NCI-H226 (cell line): Measurements from ENCODE around the gene MNAT1.
"Not testable (repeated sequence)": the region's sequence is repeated elsewhere in the genome, so short reads cannot be mapped to it uniquely, and the experiment has no call there.

Source experiments
- DNase-seq: peaks from one replicate; pipeline ENCODE4 v3.0.0-alpha.2; 2015

MNAT1 gene

DNA sequence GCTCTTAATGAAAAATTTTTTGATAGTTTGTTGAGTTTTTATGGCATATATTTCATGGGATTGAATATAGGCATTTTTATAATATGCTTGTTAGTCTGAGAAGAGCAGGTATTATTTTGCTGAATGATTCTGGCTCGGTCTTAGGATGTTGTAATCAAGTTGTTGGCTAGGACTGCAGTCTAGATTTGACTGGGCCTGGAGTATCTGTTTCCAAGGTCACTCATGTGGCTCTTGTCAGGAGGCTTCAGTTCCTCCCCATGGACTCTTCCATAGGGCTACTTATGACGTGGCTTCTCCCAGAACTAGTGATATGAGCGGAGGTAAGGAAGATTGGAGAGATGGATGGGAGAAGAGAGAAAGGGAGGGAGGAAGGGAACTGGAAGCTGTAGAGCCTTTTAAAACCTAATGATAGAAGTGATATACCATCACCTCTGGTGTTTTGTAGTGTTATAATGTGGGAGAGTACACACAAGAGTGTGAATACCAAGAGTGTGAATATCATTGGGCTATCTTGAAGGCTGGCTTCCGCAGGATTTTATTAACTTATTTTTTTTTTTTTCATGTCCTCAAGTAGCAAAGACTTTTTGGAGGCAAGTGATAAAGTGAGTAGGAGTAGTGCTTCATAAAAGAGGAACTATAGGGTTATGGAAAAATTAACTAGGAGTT is 4.4 kb downstream of the MNAT1 start:
- DNase-seq = no peak

DNA sequence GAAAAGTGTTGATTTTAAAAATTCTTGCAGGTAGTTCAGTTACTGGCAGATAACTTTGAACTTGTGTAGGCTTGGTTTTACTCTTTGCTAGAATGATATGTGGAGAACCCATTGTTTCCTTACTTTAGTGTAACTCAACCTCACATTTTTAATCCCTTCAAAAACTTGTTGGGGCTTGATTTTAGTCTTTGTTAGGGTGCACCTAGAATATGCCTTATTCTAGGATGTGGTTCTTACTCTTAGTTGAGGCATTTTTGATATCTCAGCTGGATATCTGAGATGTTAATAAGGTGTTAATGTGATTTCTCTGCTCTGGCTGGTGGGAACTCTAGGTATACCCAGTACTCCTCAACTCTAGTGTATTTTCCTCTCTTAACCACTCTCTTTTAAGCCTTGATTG is 10.0 kb downstream of the MNAT1 start:
- no peak for DNase-seq

GRCh38 chr14:60753264-60754119 is 18.9 kb downstream of the MNAT1 start:
- no peak for DNase-seq

GRCh38 chr14:60756847-60757246 is 22.3 kb downstream of the MNAT1 start:
- DNase-seq = no peak

GRCh38 chr14:60757567-60758002 is 23.0 kb downstream of the MNAT1 start:
- no peak for DNase-seq

DNA sequence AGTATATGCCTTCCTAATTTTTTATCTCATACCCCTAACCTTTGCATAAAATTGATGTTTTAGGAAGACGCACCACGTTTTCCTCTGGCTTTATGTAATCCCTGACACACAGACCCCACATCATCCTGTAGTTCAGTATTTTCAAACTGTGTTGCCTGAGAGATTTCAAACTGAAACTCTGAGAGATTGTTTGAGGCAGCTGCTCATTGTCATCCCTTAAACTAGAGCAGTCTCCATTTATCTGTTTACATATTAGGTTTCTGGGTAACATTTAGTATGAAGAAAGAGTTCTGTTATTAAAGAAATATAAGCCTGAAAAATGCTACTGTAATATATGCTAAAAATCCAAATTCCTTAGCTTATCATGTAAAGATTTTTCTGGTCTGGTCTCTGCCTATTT is 24.3 kb downstream of the MNAT1 start:
- no peak for DNase-seq

- no peak for DNase-seq
Measured at GRCh38 chr14:60760209-60760608, 25.6 kb downstream of the MNAT1 start.

DNA sequence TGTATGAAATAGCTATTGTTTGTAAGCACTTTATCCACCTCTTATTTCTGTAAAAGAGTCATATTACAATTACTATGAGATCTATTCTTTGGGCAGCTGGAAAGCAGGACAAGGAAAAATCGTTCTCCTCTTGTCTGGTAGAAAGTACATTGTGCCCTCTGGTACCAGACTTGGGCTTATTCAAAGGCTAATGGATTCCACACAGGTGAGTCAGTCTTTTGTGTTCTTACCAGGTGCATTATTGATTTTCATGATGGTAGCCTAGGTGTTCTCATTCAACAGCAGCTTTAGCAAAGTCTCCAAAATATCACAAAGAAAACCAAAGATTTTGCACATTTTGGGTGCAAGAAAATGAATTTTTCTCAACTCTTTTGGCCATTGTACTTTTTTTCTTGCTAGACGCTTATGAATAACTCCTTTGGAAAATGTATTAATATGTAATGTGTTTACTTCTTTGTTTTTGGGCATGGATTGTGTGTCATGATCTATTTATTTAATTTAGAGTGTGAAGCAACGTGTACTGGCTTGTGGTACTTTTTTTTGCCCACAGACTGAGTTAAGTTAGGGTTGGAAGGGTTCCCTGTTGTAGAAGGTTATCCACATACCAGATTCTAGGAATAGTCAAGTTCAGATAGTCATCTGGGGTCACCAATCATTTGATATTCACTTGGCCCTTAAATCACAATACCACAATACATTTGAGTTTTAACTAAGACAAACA is 26.2 kb downstream of the MNAT1 start:
- no peak for DNase-seq

GRCh38 chr14:60768602-60769001 is 34.0 kb downstream of the MNAT1 start:
- DNase-seq = no peak

- DNase-seq = no peak
Measured at GRCh38 chr14:60771117-60771516, 36.6 kb downstream of the MNAT1 start.

- DNase-seq = no peak
Measured at GRCh38 chr14:60773558-60773957, 39.0 kb downstream of the MNAT1 start.

GRCh38 chr14:60775296-60775695 is 40.7 kb downstream of the MNAT1 start:
- DNase-seq = peak; percentile 74

- DNase-seq = peak; percentile 85
Measured at GRCh38 chr14:60777856-60778578, 43.5 kb downstream of the MNAT1 start.

DNA sequence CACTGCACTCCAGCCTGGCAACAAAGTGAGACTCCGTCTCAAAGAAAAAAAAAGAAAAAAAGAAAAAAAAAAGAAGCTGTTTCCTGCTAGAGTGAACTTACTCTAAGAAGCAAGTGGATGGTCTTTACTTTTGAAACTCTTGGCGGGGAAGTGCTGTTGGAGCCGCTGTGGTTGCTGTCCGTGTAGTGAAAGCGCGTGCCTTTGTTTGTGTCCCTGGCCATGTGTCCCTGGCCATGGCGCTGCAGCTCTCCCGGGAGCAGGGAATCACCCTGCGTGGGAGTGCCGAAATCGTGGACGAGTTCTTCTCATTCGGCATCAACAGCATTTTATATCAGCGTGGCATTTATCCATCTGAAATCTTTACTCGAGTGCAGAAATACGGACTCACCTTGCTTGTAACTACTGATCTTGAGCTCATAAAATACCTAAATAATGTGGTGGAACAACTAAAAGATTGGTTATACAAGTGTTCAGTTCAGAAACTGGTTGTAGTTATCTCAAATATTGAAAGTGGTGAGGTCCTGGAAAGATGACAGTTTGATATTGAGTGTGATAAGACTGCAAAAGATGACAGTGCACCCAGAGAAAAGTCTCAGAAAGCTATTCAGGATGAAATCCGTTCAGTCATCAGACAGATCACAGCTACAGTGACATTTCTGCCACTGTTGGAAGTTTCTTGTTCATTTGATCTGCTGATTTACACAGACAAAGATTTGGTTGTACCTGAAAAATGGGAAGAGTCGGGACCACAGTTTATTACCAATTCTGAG is 45.4 kb downstream of the MNAT1 start:
- DNase-seq = not testable (repeated sequence)

GRCh38 chr14:60780558-60780957 is 46.0 kb downstream of the MNAT1 start:
- not testable (repeated sequence) for DNase-seq

- no peak for DNase-seq
Measured at GRCh38 chr14:60786905-60787304, 52.3 kb downstream of the MNAT1 start.

DNA sequence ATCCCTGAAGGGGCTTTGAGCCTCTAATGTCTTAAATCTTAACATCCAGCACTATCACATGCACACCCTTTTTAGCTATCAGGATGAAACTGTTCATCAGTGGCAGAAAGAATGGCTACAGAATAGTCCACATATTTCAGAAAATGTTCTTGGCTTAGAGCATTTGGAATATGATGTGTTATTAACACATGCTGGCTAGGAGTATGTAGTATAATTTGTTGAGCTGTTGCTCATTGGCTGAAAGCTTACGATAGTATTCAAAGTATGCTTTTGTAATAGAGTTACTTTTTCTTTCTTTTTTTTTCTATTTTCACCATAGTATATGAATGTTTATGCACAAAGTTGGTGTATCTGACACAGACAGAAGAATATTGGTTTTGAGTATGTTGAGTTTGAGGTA is 55.1 kb downstream of the MNAT1 start:
- DNase-seq = no peak

GRCh38 chr14:60790850-60791249 is 56.3 kb downstream of the MNAT1 start:
- DNase-seq = no peak

DNA sequence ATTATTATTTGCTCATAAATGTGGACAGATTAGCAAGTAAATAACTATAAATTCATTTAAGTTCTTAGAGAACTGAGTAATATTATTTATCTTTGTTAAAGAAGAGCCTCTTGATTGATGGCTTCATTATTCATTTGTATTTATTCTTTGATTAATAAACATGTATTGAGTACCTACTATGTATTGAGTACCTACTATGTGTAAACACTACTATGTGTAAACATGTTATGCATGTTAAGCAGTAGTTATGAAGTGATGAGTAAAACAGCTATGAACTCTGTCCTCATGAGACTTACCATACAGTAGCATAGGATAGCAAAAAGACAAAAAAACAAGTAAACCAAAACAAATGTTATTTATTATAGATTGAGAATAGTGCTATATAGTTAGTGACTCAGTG is 61.9 kb downstream of the MNAT1 start:
- no peak for DNase-seq

- no peak for DNase-seq
Measured at GRCh38 chr14:60800409-60800808, 65.8 kb downstream of the MNAT1 start.

DNA sequence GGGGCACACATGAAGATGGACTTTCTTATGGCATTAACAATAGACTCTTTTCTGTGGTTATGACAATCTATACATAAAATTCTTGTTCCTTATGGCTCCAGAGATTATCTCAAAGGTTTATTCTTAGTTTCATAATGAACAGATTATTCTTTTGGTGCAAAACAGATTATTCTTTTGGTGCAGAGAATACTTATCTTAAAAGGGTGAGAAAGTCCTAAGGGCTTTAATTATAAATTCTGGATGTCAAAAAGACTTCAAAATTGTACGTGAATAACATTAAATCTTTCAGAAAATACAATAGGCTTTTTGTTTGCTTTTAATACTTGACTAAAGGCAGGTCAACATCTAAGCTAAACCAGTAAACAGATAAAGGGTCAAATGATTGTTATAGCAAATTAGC is 69.3 kb downstream of the MNAT1 start:
- no peak for DNase-seq

- peak; percentile 76 for DNase-seq
Measured at GRCh38 chr14:60805841-60806430, 71.4 kb downstream of the MNAT1 start.
